Measurements from ENCODE around the gene ALPK3. TPM values are rescaled to one million over a fixed set of nuclear protein-coding genes. Genes with fewer than 3 reads are reported as not detected.

Gene ALPK3, protein sequence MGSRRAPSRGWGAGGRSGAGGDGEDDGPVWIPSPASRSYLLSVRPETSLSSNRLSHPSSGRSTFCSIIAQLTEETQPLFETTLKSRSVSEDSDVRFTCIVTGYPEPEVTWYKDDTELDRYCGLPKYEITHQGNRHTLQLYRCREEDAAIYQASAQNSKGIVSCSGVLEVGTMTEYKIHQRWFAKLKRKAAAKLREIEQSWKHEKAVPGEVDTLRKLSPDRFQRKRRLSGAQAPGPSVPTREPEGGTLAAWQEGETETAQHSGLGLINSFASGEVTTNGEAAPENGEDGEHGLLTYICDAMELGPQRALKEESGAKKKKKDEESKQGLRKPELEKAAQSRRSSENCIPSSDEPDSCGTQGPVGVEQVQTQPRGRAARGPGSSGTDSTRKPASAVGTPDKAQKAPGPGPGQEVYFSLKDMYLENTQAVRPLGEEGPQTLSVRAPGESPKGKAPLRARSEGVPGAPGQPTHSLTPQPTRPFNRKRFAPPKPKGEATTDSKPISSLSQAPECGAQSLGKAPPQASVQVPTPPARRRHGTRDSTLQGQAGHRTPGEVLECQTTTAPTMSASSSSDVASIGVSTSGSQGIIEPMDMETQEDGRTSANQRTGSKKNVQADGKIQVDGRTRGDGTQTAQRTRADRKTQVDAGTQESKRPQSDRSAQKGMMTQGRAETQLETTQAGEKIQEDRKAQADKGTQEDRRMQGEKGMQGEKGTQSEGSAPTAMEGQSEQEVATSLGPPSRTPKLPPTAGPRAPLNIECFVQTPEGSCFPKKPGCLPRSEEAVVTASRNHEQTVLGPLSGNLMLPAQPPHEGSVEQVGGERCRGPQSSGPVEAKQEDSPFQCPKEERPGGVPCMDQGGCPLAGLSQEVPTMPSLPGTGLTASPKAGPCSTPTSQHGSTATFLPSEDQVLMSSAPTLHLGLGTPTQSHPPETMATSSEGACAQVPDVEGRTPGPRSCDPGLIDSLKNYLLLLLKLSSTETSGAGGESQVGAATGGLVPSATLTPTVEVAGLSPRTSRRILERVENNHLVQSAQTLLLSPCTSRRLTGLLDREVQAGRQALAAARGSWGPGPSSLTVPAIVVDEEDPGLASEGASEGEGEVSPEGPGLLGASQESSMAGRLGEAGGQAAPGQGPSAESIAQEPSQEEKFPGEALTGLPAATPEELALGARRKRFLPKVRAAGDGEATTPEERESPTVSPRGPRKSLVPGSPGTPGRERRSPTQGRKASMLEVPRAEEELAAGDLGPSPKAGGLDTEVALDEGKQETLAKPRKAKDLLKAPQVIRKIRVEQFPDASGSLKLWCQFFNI (N-terminal part only)
- total RNA-seq: under 1 TPM; 0.07 to 0.54 TPM

DNA sequence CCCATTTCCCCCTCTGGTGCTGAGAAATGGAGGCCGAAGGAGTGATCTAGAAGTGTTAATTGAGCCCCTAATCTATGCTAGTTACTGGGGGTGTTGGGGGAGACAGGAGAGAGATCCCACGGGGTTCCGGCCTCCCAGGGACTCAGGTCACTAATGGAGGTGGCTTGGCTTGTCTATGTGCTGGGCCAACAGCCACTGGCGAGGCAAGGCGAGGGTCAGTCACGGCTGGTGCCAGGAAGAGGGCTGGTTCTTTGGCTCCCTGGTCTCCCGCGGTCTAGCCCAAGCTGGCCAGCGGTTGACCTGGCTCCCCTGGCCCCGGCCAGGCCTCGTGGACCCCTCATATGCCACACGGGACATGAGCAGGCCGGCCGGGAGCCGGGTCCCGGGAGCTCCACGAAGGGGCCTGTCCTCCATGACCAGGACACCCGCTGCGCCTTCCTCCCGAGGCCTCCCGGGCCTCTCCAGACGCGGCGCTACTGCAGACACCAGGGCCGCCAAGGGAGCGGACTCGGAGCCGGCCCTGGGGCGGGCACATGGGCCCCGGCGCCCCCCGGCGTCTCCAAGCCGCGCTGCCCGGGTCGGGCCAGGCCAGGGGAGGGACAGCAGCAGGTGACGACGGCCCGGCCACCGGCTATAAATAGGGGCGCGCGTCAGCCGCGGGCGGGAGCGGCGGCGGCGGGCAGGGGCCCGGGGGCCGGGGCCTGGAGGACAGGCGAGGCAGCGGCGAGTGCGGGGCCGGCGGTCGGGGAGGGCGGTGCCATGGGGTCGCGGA is at the start of gene ALPK3:
TSS of gene ALPK3 (plus strand) at position 663 of the 772 bp plus-strand sequence. CDS start at position 760, 97 bp downstream.
- no peaks in the 10 kb centered on the region for H3K36me3 Mint-ChIP-seq
- DNase-seq (ENCODE audit: low spot score in 2 of 2) (no peak), ATAC-seq (peak in 1 of 2 donors; percentile 17)
- H3K27ac Mint-ChIP-seq: peak within 1 kb of the TSS in 1 of 2 donors; percentile 81
- H3K9me3 Mint-ChIP-seq: no peaks in the 10 kb centered on the region

DNA sequence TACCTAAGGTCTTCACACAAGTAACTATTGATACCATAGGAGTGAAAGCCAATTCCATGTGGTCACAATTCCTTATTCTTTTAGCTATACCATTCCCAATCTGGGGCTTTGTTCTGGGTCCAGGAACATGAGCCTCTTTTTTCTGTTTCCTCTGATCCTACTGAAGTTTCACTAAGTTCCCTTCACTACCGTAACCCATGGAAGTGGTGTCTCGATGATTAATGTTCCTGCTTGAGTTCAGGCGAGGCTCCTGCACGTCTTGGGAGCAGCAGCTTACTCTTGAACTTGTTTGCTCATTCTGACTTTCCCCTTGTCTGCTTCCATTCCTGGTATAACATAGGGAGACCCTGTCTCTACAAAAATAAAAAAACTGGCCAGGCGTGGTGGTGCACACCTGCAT is 45.1 kb upstream of the ALPK3 start:
- no peak for ATAC-seq
- Mint-ChIP-seq H3K36me3 (peaks cover 7 to 18% of the 10 kb centered on the region in 2 donors), H3K27ac (no peak overlapping the region), H3K9me3 (no peaks in the 10 kb centered on the region)
- no peak for DNase-seq (ENCODE audit: low spot score in 2 of 2)

DNA sequence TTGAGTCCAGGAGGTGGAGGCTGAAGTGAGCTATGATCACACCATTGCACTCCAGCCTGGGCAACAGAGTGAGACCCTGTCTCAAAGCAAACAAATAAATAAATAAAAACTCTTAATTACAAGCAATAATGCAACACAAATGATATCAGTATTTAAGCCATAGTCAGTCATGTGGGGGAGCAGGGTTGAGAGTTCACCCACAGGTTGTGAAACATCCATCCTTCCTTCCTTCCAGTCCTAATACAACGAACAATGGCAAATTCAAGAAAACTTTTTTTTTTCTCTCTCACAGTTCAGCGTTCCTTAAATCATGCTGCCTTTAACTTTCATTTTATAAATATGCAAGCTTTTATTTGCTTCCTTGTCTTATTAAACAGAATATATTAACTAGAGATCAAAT is 44.7 kb upstream of the ALPK3 start:
- ATAC-seq: no peak
- H3K9me3 Mint-ChIP-seq: no peaks in the 10 kb centered on the region
- H3K27ac Mint-ChIP-seq: no peak overlapping the region
- DNase-seq (ENCODE audit: low spot score in 2 of 2): no peak
- H3K36me3 Mint-ChIP-seq: peaks cover 7 to 18% of the 10 kb centered on the region in 2 donors

DNA sequence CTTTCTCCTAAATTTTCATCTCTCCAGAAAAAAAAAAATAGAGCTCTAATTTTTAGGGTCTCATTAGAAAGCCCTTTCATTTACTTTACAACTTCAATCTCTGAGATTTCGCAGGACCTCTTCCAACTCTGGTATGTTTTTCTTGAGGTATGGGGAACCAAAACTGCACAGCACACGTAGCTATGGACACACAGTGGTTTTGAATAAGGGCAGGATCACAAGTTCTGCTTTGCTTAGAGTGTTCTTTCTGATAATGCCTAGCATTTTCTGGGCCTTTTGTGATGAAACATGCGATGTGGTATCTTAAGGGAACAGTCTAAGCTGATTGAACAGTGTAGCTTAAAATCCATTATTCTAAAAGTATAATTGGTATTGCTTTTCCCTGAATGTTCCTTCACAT is 43.4 kb upstream of the ALPK3 start:
- Mint-ChIP-seq H3K9me3 (no peaks in the 10 kb centered on the region), H3K27ac (no peak overlapping the region), H3K36me3 (peaks cover 7 to 14% of the 10 kb centered on the region in 2 donors)
- ATAC-seq (no peak), DNase-seq (ENCODE audit: low spot score in 2 of 2) (no peak)

DNA sequence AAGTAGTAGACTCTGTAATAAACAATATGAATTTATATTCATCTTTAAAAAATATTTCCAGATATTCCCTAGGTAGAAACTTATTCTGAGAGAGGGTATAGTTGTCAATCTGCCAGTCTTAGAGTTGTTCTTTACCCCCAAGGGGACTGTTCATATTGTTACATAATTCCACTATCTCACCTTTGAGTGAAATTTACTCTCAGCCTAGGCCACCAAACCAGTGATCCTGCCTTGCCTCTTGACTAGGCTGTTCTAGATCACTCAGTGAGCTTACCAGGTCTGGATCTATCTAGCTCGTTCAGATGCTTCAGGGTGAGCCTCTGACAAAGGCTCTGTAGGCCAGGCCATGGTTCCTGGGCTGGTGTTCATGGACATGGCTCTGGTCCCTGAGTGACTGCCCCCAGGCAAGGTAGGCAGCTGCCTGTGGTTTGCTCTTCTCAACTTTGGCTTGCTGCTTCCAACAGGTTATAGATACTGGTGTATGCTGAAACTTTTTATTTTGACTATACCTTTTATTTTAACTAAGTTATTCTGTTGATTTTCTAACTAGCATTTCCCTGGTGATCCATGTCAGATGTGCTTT is 41.2 kb upstream of the ALPK3 start:
- DNase-seq (ENCODE audit: low spot score in 2 of 2): no peak
- no peaks in the 10 kb centered on the region for H3K9me3 Mint-ChIP-seq
- peaks cover 0 to 6% of the 10 kb centered on the region in 2 donors for H3K36me3 Mint-ChIP-seq
- ATAC-seq: no peak
- peak overlapping the region in 1 of 2 donors; percentile 60 for H3K27ac Mint-ChIP-seq

DNA sequence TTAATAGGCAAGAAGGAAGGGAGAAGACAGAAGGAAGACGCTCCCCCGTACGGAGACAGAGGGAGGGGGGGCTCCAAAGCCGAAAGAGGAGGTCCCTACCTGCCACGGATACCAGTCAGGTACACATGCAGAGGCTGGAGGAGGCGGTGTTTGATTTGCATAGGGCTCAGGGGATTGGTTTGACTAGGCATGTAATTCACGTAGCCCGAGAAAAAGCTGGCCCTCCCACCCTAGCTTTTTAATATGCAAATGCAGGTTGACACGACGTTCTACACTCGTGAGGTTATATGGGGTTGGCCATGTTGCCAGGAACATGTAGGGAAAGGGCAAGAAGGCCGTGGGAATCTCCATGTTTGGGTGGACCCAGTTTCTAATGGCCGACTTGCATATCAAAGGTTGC is 39.0 kb upstream of the ALPK3 start:
- DNase-seq (ENCODE audit: low spot score in 2 of 2) (no peak), ATAC-seq (no peak)
- no peaks in the 10 kb centered on the region for H3K9me3 Mint-ChIP-seq
- H3K27ac Mint-ChIP-seq: peak overlapping the region in 1 of 2 donors; percentile 19
- peaks cover 0 to 12% of the 10 kb centered on the region in 2 donors for H3K36me3 Mint-ChIP-seq

DNA sequence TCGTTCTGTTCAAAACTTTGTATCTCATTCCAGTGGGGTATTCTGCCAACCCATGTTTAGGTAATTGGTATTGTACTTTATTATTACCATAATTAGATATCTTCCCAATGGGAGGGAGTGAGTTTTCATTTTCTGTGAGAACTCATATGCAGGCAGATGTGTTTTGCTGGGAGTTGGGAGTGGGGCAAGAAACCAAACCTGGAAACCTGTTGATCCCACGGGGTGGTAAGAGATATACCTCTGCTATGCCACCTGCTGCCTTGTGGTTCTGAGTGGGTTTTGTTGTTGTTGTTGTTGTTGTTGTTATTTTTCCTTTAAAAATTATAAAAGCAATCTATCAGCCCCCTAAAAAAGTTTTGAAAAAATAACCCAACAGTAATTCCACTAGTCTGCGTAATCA is 36.7 kb upstream of the ALPK3 start:
- H3K27ac Mint-ChIP-seq: no peak overlapping the region
- H3K9me3 Mint-ChIP-seq: no peaks in the 10 kb centered on the region
- no peak for DNase-seq (ENCODE audit: low spot score in 2 of 2)
- H3K36me3 Mint-ChIP-seq: peaks cover 12 to 14% of the 10 kb centered on the region in 2 donors
- no peak for ATAC-seq

DNA sequence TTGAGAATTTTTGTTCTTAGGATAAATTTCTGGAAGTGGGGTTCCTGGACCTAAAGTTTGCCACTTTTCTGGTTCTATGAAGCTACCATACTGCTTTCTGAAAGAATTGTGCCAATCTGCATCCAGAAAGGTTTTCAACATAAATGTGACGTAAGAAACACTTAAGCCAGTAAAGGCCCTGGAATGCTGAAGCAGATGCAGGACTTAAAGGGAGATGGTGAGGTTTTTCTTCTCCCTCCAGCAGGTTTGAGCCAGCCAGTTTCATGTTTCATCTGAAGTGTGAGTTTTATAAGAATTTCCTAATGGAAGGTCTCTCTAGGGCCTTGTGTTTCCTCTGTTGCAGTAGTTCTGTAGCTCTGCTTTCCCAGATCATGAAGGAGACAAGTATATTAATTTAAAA is 35.7 kb upstream of the ALPK3 start:
- H3K27ac Mint-ChIP-seq: peak overlapping the region in 1 of 2 donors; percentile 53
- no peaks in the 10 kb centered on the region for H3K9me3 Mint-ChIP-seq
- H3K36me3 Mint-ChIP-seq: peaks cover 12 to 14% of the 10 kb centered on the region in 2 donors
- no peak for DNase-seq (ENCODE audit: low spot score in 2 of 2)
- no peak for ATAC-seq

DNA sequence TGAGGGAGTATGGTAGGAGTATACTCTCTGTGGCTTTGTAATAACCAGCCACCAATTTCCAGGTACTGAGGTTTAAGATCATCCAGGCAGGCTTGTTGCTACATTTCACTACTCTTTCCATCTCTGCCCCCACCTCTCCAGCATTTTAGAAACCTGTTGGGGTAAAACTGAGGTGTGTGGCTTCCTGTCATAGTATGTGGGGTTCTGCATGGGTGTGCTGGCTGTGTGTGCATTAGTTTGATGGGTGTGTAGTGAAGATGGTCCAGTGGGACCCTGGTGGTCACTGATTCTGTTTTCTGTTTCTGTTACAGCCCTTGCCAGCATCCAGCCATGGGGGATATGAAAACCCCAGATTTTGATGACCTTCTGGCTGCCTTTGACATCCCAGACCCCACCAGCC is 34.8 kb upstream of the ALPK3 start:
- peak in 1 of 2 donors; percentile 39 for ATAC-seq
- no peak for DNase-seq (ENCODE audit: low spot score in 2 of 2)
- Mint-ChIP-seq H3K9me3 (no peaks in the 10 kb centered on the region), H3K36me3 (peaks cover 12 to 14% of the 10 kb centered on the region in 2 donors), H3K27ac (peak overlapping the region in 1 of 2 donors; percentile 80)

DNA sequence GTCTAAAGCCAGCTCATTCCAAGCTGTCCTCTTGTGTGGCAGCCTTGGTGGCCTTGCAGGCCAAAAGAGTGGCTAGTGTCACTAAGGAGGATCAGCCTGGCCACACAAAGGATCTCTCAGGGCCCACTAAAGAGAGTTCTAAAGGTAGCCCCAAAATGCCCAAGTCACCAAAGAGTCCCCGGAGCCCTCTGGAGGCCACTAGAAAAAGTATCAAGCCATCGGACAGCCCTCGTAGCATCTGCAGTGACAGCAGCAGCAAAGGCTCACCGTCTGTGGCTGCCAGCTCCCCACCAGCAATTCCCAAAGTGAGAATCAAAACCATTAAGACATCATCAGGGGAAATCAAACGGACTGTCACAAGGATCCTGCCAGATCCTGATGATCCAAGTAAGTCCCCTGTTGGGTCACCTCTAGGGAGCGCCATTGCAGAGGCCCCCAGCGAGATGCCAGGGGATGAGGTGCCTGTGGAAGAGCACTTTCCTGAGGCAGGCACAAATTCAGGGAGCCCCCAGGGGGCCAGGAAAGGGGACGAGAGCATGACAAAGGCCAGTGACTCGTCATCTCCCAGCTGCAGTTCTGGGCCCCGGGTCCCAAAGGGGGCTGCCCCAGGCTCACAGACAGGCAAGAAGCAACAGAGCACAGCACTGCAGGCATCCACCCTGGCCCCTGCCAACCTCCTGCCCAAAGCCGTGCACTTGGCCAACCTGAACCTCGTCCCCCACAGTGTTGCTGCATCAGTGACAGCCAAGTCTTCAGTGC is 33.5 kb upstream of the ALPK3 start:
- no peaks in the 10 kb centered on the region for H3K9me3 Mint-ChIP-seq
- ATAC-seq (no peak), DNase-seq (ENCODE audit: low spot score in 2 of 2) (no peak)
- peaks cover 12 to 14% of the 10 kb centered on the region in 2 donors for H3K36me3 Mint-ChIP-seq
- H3K27ac Mint-ChIP-seq: peak overlapping the region in 1 of 2 donors; percentile 69

DNA sequence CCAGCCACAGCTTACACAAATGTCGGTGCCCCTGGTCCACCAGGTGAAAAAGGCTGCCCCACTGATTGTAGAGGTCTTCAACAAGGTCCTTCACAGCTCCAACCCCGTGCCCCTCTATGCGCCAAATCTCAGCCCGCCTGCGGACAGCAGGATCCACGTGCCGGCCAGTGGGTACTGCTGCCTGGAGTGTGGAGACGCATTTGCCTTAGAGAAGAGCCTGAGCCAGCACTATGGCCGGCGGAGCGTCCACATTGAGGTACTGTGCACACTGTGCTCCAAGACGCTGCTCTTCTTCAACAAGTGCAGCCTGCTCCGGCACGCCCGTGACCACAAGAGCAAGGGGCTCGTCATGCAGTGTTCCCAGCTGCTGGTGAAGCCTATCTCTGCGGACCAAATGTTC is 32.9 kb upstream of the ALPK3 start:
- ATAC-seq (no peak), DNase-seq (ENCODE audit: low spot score in 2 of 2) (no peak)
- Mint-ChIP-seq H3K27ac (peak overlapping the region in 1 of 2 donors; percentile 7), H3K36me3 (peaks cover 12 to 14% of the 10 kb centered on the region in 2 donors), H3K9me3 (no peaks in the 10 kb centered on the region)

DNA sequence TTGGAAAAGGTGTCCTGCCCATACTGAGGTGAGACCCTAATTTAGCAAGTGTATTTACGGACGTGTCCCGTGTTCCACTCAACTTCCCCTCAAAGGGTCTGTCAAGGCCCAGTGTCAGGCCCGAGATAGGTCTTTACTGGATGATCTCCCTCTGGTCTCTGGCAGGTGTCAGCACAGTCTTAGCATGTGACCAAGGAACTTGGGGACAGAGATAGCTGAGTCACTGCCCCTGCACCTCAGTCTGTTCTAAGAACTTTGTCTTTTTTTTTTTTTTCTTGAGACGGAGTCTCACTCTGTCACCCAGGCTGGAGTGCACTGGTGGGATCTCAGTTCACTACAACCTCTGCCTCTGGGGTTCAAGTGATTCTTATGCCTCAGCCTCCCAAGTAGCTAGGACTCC is 32.1 kb upstream of the ALPK3 start:
- H3K9me3 Mint-ChIP-seq: no peaks in the 10 kb centered on the region
- peak overlapping the region in 1 of 2 donors; percentile 7 for H3K27ac Mint-ChIP-seq
- DNase-seq (ENCODE audit: low spot score in 2 of 2) (no peak), ATAC-seq (peak; percentile 78 to 85)
- H3K36me3 Mint-ChIP-seq: peaks cover 12 to 14% of the 10 kb centered on the region in 2 donors

DNA sequence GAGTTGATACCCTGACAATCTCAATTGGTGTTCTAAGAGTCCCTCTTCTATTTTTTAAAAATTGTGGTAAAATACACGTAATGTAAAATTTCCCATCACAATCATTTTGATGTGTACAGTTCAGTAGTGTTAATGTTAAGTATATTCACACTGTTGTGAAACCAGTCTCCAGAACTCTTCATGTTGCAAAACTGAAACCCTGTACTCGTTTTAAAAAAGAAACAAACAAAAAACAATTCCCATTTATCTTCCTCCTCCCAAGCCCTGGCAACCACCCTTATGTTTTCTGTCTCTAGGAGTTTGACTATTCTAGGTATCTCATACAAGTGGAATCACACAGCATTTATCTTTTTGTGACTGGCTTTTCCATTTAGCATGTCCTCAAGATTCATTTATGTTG is 28.7 kb upstream of the ALPK3 start:
- no peak overlapping the region for H3K27ac Mint-ChIP-seq
- peaks cover 8 to 16% of the 10 kb centered on the region in 2 donors for H3K36me3 Mint-ChIP-seq
- ATAC-seq (peak in 1 of 2 donors; percentile 29), DNase-seq (ENCODE audit: low spot score in 2 of 2) (no peak)
- no peaks in the 10 kb centered on the region for H3K9me3 Mint-ChIP-seq

DNA sequence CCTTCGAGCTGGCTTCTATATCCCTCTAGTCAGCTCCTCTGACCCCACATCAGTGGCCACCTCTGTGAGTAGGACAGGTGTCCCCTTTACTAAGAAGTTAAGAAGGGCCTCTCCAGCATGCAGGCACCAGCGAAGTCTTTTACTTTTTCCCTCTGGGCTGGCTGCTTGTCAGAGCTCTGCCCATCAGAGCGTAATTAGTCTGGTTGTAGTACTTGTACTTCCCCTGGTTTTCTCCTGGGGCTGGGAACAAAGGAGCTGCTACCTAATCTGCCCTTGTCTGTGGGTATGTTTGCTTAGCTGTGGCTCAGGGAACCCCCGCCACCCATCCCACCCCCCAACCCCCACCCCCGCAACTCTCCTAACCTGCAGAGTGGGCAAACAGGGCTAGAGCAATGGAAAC is 27.4 kb upstream of the ALPK3 start:
- Mint-ChIP-seq H3K9me3 (no peaks in the 10 kb centered on the region), H3K27ac (no peak overlapping the region), H3K36me3 (peaks cover 5% of the 10 kb centered on the region in 2 donors)
- ATAC-seq: no peak
- no peak for DNase-seq (ENCODE audit: low spot score in 2 of 2)

DNA sequence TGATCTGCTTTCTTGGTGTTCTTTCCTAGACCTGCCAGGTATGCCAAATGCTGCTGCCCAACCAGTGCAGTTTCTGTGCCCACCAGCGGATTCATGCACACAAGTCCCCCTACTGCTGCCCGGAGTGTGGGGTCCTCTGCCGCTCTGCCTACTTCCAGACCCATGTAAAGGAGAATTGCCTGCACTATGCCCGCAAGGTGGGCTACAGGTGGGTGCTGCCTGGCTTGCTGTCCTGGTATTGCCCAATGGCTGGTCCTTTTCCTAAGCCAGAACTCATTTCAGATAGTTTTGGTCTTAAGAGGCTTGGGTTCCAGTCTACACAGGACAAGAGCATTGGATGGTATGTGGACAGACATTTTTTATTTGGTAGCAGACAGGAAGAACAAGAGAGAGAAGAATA is 26.5 kb upstream of the ALPK3 start:
- no peak for ATAC-seq
- H3K27ac Mint-ChIP-seq: peak overlapping the region; percentile 48 to 72
- no peaks in the 10 kb centered on the region for H3K9me3 Mint-ChIP-seq
- H3K36me3 Mint-ChIP-seq: peaks cover 0 to 5% of the 10 kb centered on the region in 2 donors
- no peak for DNase-seq (ENCODE audit: low spot score in 2 of 2)

All from activated naive CD4-positive, alpha-beta T cell treated with anti-CD3 and anti-CD28 coated beads, Interleukin-2, amount 50 U/mL, for 72 hours (primary cell).